Activated effector memory CD4-positive, alpha-beta T cell treated with Interleukin-2 at 50 U/mL for 16 hours (primary cell): Measurements from ENCODE around the gene CDK1.

Experiments used
- DNase-seq: peaks from one replicate; pipeline ENCODE4 v3.0.0-alpha.2; 2020

Gene CDK1

DNA sequence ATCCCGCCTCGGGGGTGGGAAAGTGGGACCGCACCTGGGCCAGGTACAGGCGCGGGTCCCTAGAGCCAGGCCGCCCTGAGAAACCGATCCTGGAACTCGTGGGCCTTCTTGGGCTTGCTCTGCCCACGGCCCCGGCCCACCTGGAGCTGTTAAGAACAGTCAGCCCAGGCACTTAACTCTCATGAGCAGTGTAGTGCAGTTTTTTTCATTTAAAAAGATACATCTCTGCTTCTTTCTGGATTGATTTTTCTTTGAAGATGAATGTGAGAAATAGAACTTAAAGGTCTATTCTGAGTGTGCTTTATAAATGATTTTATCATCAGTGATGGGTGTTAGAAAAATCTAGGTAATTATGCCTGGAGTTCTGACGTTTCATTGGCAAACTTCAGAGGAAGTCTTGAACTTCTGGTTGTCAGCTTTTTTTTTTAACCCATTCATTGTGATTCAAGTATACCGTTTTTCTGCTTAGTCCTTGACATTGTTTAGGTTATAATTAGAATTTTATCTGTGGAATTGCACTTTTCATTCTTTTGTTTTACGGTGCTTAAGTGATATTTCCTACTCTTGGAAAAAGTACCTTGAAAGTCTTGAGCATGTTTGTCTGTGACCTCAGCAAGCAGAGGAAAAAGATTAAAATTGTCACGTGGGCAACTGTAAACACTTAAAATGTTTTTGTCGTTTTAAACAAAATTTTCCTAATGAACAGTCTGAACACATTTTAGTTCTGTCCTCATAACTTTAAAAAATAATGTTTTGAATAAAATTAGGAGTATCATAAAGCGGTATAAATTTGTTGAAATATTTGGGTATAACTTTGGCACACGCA is 906 bp downstream of the CDK1 start:
- no peak for DNase-seq

DNA sequence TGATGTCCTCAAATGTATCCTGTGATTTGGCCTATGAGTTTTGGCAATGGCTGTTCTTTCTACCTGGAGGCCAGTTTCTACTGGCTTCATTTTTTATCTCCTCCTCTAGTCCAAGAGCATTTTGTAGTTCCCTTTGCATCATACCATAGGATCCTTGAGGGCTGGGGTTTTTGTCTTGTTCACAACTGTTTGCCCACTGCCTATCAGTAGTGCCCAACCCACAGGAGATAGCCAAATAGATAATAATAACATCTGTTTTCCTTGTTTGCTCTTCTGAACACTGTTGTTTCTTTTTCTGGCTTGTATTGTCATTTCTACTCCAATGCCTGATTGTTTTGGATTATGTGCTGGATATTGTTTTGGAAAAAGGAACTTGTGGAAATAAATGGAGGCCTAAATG is 3.4 kb downstream of the CDK1 start:
- no peak for DNase-seq

DNA sequence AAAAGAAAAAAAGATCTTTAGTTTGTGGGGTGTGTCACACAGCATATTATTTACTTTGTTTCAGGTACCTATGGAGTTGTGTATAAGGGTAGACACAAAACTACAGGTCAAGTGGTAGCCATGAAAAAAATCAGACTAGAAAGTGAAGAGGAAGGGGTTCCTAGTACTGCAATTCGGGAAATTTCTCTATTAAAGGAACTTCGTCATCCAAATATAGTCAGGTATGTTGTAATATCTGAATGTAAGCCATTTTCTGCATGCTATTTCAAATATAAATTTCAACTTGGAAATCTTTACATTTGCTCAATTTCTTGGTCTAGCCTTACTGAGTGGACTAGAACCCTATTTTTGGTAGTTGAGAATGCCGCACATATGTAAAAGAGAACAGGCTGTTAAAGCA is 6.4 kb downstream of the CDK1 start:
- DNase-seq = no peak

DNA sequence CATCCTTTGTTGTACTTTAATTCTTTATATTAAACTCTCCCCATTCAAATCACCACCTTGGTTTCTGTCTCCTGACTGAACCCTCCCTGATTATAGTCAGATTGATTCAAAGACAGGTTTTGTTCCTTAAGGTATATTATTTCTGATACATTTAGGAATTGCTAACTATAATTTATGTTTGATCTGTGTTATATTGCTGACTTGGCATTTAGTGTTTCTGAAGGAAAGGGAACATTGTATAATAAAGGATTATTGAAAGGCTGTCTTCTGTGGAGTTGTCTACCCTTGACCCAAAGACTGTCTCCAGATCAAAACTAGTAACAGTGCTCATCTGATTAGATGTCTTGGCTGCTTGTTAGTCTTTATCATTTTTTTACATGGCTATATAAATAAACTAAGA is 10.3 kb downstream of the CDK1 start:
- no peak for DNase-seq

DNA sequence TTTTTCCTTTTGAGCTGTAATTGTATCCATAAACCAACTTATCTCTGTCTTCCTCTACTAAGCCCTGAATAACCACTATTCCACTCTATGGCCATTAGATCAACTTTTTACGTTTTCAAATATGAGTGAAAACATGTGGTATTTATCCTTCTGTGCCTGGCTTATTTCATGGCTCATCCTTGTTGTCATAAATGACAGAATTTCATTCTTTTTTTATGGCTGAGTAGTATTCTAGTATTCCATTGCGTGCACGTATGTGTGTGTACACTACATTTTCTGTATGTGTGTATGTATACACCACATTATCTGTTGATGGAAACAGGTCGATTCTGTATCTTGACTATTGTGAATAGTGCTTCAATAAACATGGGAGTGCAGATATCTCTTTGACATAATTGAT is 11.1 kb downstream of the CDK1 start:
- DNase-seq = no peak

DNA sequence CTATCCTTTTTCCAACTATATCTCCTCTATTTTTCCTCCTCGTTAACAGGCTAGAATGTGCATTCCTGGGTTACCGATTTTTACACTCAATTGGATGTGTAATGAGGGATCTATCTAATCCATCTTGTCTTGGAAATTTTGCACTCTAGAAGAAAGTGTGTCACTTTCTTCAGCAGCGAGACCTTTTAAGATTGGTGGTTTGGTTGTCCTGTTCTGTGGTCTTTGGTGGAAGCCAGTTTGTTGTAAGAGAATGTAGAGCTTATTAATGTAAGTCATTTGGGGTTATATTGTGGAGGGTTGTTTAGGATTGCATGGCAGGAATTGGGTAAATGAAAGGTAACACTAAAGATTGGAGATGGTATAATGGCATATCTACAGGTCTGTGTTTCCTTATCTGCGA is 16.7 kb downstream of the CDK1 start:
- DNase-seq = no peak

DNA sequence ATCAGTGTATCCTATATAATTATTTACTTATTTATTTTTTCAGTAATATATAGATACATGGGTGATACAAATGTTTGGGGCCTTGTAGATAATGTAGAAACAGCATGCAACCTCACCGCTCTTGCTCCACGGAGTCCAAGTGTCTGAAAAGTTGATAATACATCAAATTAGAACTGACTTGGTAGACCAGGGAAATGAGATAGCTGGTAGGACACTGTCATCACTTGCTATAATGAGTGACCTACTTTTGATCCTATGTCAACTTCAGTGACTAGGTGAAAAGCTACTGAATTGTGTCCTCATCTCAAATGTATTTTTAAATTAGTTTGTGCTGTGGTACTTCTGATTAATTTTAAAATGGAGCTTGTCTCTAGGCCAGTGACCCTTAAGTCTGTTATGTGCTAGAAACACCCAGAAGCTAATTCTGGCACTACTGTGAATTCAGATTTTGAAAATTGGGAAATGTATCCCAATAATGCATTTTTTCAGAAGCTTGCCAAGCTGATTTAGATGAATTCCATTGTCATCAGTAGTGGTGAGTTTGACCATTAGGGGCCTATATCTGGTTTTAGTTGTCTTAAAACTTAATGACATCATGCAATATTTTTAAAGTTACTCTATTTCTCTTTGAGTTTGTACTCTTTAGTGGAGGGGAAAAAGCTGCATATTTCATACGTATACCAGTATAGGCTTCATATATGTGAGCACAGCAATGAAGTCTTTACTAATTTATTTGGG is 17.4 kb downstream of the CDK1 start:
- DNase-seq = no peak

DNA sequence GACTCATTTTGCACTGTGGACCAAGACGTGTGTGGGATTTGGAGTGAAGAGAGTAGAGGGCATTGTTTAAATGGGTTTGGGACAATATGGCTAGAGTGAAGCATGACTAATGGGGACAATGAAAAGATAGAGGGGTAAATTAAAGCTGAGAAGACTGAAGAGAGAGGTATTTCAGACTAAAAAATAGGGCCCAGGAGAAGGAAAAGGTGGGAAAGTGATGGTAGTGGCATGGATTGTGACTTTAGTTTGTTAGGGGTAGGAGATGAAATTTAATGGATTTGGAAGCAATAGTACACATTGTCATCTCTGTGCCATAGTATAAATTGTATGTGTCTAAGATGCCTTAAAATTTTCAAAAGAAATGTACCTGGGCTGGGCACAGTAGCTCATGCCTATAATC is 18.2 kb downstream of the CDK1 start:
- no peak for DNase-seq

DNA sequence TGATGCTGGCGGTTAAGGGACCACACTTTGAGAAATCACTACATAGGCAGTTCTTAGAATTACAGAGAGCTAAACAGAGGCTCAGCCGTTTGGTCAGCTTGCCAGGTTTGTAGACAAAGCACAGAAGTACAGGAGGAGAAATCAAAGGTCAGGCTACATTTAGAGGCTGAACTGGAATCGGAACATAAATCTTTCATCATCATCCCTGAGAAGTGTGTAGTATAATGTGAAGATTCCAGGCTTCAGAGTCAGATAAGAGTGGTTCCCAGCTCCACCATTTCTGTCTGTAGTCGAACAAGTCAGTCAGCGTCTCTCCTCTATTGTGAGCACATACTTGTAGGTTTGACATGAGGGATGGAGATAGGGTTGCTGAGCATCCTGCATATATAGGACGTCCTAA is 18.9 kb downstream of the CDK1 start:
- no peak for DNase-seq

DNA sequence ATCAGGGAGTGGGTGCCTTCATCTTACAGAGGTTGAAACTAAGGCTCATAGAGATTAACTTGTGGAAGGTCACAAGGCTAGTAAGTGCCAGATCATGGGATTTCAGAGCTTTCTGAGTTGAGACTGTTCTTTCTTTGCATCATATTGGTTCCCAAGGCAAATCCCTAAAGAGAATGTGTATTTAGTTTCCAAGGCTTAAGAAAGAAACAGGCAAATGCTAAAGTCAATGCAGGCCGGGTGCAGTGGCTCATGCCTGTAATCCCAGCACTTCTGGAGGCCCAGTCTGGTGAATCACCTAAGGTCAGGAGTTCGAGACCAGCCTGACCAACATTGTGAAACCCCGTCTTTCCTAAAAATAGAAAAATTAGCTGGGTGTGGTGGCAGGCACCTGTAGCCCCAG is 19.8 kb downstream of the CDK1 start:
- no peak for DNase-seq

DNA sequence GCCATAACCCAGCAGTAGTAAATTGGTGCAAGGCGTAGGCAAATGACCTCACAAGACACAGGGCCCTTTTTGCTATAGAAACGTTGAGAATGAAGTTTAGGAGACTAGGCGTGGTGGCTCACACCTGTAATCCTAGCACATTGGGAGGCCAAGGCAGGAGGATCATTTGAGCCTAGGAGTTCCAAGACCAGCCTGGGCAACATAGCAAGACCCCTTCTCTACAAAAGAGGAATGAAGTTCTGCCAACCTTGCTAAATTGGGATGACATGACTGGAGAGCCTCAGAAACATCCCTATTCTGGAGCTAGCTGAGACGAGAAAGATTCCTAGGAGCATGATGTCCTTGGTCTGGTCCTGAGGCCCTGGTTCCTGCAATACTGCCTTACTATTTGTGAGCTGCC is 20.6 kb downstream of the CDK1 start:
- DNase-seq = no peak

DNA sequence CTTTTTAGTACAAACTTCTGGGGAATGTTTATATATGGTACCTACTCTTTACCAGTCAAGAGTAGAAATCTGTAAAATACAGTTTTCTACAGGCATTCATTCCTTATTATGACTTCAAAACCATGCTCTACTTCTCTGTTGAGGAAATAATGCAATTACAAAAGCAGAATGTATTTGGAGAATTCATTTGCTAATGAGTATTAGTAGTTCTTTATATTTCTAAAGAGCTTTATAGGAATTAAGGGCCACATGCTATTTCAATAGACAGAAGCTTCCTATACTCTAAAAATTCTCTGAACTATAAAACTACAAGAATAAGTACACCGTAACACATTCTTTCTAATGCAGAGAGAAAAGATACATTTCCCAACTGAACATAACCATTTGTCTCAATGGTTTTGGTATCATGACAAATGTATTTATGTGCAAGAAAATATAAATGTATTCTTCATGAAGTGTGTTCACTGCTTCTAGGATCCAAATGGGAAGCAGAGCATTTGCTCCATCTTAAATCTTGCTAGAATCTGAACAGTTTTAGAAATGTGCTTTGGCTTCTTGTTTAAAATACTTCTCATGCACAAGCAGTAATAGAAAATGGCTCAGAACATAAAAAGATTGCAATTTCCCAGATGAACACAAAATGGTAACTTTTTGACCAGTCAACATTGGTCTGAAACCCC is 21.8 kb downstream of the CDK1 start:
- DNase-seq = no peak

DNA sequence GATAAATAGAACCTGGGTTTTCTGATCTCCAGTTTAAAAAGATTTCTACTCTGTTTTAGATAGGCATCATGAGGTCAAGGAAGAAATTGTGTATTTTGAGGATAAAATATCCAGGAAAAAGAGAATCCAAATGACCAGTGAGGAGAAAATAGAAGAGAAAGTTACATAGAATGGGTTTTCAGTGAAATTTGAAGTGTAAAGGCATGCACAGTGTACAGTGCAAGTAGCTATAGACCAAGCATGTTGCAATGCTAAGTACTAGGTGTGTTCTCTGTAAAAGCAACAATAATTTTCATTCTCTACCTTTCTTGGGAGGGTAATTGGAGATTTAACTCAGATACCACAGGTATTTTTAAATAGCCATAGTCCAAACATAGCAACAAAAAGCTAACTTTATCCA is 22.6 kb downstream of the CDK1 start:
- DNase-seq = no peak

DNA sequence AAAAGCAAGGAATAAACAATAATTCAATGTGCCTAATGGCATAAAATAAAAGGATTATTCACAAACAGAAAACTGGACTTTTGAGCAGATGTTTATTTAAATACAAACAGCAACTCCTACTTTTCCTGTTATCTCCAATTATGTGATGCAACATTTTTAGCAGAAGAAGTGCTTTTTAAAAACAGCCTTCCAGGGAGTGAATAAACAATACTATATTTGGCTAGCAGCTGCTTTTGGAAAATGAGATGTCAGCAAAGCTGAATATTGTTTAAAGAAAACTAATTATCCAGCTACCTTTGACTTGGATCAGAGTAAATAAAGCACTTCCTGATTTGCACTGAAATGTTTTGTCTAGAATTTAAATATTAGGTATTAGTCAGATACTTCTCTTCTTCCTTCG is 23.2 kb downstream of the CDK1 start:
- DNase-seq = no peak

DNA sequence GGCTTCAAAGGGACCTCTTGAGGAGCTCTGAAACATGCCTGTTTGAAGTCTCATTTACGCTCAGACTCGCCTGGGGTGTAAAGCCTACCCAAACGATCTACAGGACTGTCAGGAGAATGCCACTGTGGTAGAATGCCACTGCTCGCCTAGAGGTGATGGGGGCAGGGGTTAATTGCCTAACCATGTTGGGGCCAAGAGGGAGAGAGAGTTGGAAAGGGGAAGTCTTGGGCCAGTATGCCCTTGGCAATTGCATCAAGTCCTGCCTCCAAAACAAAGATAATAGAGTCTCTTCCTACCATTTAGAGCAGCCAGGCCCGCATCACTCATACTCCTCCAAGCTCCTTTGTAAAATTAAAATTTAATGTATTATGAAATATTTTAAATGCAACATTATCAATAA is 25.2 kb downstream of the CDK1 start:
- DNase-seq = no peak

DNA sequence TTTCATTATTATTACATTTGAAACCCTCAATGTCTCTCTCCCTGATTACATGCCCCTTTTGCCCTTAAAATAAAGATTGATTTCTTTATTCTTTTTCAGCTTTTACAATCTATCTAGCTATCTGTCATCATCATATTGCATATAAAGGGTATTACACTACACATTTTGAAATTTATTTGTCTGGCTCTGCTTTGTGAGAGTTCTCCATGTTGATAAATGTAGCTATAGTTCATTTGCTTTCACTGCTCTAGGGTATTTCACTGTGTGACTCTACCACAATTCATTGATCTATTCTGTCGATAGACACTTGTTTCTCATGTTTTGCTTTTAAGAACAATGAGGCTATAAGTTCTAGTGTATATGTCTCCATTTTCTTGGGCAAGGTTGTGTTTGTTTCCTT is 25.6 kb downstream of the CDK1 start:
- no peak for DNase-seq

DNA sequence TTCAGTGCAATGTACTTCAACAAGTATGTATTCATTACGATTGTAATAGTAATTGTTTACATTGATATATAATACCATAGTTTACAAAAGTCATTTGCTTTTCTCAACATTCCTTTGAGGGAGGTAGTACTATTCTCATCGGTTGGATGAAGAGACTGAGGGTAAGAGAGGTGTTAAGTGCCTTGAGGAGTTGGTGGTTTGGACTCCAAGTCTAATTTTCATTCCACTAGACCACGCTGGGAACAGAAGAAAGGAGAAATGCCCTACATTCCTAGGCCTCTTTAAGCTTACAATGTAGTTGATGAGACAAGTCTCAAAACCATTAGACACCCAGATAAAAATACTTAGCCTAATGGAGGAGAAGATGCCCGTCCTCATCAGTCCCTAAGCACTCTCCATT is 28.6 kb downstream of the CDK1 start:
- DNase-seq = no peak

DNA sequence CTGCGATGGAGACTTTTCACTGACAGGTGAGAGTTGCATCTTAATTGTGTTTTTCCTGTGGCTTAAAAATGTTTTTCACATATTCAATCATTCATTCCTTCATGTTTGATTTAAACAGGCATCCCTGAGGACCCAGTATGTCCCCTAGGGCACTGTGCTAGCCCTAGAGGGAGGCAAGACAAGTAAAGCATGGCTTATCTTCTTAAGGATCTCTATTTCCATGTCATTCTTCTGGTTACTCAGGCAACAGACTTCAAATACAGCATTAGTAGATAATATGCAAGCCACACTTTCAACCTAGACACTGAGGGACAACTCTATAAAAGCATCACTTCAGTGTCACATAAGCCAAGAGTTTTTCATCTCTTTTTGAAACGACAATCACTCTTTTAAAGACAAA is 29.2 kb downstream of the CDK1 start:
- no peak for DNase-seq

DNA sequence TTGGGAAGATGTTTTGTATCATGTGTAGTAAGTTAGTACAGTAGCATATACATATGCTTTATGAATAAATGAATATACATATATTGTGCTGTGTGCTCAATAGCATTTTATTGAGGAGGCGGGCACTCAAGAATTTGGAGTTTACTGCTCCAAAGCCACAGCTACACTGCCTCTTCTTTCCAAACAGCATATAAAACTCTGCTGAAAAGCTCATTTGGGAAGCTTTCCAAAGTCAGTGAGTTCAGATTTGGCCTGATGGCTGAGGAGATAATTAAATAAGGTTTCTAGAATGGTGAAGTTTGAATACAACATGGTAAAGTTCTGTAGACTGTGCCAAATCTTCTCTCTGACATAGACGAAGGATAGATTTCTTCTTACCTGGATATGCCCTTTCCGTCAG is 29.8 kb downstream of the CDK1 start:
- DNase-seq = no peak

DNA sequence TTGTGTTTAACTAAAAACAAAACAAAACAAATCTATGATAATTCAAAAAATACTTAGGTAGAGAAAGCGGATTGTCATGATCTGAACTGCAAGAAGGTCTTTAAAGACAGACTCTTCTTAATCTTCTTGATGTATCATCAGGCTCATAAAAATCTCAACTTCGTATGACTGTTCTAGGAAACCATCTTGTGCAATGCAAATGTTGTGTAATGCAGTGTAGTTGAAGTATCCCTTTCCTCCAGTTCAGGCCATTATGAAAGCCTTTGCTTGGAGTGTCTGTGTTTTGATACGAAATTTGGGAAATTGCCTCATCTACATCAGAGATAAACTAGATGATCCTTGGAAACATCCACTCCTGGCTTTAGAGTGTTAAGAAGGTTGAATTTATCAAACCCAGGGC is 30.9 kb downstream of the CDK1 start:
- DNase-seq = no peak

DNA sequence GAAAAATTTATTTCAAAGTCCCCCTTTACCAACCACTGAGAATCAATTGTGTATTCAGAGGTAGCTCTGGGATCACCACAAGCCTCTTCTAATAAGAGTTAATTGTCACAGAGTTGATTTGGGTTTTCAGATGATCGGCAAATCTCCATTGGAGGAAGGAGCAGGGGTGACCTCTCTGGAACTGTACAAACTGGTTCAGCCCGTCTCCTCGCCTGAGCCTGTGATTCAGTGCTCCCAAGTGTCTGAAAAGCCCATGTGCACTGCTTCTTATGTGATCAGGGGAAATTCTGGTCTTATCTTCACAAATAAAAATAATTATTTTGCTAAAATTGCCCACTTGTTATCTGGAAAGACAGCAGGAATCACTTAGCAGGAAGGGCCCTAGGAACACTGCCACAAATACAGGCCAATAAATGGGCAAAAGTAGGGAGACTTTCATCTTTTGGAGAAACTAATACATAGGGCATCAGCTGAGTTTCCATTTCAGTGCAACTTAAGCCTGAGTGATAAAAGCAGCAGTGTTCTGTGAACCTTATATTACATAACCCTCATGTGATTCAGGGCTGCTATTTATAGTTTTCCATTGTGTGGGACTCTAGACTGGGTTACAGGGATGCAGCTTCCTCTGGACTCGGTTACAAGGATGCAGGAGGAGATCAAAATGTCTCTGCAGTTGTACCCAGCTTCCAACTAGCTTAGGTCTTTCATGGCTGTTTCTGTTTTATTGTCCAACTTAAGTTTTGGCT is 32.3 kb downstream of the CDK1 start:
- DNase-seq = no peak

DNA sequence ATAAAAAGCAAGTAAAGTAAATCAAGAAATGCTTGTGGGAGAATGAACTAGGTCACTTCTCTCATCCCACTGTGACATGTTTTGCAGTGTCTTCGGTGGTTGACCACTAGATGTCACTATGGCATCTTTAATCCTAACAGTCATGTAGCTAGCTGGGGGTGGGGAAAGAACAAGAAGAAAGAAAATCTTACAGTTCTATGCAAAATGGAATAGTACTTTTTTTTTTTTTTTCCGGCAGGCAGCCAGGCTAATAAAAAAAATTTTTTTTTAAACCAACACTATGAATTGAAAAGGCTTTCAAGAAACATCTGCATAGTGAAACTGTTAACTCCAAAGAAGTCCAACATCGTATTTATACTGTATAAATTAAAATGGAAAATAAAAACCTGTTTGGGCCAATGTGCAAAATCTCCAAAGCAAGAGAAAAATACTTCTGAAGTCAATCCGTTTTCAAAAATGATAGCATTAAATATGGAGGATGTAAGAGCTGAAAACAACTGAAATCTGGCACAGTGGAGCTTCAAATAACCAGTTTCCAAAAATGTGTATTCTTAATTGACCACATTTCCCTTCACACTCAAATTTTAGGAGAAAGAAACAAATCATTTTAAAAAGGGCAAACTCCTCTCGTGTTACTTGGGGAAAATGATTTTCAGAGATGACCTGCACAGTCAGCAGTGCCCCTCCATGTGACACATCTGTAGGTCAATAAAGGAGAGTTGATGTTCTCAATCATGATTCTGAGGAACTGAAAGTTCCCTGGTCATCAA is 38.5 kb downstream of the CDK1 start:
- no peak for DNase-seq

DNA sequence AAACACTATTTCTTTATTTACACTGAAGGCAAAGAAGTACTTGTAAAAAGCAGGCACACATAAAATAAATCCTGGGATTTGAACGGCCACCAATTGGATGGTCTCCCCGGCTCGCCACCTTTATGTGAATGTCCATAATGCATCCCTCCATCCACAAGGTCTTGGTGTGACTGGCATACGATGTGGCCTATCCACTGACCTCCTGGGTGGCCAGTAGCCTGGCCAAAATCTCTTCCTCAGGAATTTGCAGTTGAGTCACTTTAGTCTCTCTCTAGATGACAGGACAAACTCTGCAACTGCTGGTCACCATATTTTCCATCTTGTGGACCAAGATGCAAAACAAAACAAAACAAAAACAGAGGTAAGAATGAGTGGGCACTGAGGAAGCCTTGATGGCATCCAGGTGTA is 39.1 kb downstream of the CDK1 start:
- DNase-seq = no peak
